Measurements from ENCODE around the gene GNA12. TPM values are rescaled to one million over a fixed set of nuclear protein-coding genes. Genes with fewer than 3 reads are reported as not detected.

Gene GNA12
- total RNA-seq, 4 donors from 2014 or later: 23.3 to 30.5 (median 28.7) TPM

- TF ChIP-seq, protein P1, sequence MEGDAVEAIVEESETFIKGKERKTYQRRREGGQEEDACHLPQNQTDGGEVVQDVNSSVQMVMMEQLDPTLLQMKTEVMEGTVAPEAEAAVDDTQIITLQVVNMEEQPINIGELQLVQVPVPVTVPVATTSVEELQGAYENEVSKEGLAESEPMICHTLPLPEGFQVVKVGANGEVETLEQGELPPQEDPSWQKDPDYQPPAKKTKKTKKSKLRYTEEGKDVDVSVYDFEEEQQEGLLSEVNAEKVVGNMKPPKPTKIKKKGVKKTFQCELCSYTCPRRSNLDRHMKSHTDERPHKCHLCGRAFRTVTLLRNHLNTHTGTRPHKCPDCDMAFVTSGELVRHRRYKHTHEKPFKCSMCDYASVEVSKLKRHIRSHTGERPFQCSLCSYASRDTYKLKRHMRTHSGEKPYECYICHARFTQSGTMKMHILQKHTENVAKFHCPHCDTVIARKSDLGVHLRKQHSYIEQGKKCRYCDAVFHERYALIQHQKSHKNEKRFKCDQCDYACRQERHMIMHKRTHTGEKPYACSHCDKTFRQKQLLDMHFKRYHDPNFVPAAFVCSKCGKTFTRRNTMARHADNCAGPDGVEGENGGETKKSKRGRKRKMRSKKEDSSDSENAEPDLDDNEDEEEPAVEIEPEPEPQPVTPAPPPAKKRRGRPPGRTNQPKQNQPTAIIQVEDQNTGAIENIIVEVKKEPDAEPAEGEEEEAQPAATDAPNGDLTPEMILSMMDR (IDR thresholded peaks at IDR 0.05; ENCODE audit: low read depth): no peak
Measured at GRCh38 chr7:2824678-2825461, 19.2 kb downstream of the GNA12 start.

GRCh38 chr7:2824026-2824677 lies 20.0 kb downstream of the GNA12 start:
- TF ChIP-seq, protein P1 (IDR thresholded peaks at IDR 0.05; ENCODE audit: low read depth): no peak

DNA sequence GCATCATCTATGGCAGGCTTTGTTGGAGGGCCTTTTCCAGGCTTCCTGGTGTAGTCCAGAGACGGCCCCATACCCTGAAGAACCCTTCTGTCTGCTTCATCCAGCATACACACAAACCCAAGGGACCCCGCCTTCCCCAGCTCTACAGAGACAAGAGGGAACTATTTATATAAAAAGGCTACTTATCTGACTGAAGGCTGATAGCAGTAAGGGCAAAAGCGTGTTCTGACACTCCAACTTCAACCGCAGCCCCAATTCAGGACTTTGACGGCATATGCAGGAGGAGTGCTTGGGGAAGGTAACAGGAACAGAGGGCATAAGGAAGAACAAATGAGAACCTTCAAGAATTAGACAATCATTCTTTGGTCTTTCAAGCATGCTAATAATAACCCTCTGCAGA lies 21.0 kb downstream of the GNA12 start:
- TF ChIP-seq, protein P1 (IDR thresholded peaks at IDR 0.05; ENCODE audit: low read depth): no peak

DNA sequence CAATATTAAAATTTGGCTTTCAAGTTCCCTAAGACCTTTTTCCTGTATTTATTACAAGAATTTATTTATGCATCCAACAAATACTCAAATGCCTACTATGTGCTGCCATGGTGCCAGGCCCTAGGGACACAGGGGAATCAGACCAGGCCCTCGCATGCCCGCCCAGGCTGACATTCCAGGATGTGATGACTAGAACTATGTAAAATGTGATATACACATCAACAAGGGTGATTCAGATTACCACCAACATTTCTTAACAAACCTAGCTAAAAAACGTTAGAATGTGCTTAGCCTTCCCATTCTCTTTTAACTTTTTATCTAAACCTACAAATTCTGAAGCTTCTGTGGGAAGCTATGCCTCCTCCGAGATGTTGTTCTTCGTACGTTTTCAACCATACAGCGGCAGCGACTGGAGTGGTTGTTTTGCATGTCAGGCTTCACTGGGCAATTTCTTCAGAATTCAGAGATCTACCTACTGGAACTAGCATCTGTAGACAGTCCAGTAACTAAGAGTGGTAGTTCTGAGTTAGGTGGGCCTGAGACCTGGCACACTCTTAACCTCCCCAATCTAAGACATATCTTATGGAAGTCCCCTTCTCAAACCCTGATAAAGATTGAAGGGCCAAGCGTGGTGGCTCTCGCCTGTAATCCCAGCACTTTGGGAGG lies 22.1 kb downstream of the GNA12 start:
- TF ChIP-seq, protein P1 (IDR thresholded peaks at IDR 0.05; ENCODE audit: low read depth): no peak

GRCh38 chr7:2821161-2821841 lies 22.8 kb downstream of the GNA12 start:
- TF ChIP-seq, protein P1 (IDR thresholded peaks at IDR 0.05; ENCODE audit: low read depth): no peak

DNA sequence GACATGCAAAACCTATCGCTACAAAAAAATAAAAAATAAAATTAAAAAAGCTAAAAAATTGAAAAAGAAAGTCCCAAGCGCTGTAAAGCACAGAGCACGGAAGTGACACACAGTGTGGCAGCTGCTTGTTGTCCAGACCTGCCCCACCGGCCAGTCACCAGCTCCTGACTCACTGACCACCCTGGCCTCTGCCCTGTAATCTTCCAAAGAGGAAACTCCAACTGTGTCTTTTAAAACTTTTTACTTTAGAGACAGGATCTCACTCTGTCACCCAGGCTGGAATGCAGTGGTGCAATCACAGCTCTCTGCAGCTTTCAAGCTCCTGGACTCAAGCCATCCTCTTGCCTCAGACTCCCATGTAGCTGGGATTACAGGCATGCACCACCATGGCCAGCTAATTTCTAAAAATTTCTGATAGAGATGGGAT lies 23.6 kb downstream of the GNA12 start:
- TF ChIP-seq, protein P1 (IDR thresholded peaks at IDR 0.05; ENCODE audit: low read depth): no peak
